ENCODE results near the gene RPL7A.

RPL7A gene

DNA sequence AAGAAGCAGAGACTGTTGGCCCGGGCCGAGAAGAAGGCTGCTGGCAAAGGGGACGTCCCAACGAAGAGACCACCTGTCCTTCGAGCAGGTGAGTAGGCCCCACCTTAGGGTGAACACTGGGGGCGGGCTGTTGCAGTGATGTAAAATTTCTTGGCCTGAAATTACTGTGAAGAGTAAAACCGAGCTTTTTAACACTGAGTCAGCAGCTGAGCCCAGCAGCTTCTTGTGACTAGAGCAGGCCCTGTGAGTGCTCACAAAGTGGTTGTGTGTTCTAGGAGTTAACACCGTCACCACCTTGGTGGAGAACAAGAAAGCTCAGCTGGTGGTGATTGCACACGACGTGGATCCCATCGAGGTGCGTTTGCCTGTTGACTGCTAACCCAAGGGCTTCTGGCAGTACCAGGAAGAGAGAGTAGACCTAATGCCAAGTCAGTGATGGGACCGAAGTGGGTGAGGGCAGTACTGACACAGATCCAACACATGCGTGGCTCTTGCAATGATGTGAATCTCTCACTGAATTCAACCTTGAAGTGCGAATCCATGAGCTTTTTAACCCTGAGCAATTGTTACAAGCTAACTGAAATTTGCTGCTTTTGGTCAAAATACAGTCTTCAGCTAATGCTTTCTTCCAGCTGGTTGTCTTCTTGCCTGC lies 2.1 kb downstream of the RPL7A start:
- DNase-seq: no peak

DNA sequence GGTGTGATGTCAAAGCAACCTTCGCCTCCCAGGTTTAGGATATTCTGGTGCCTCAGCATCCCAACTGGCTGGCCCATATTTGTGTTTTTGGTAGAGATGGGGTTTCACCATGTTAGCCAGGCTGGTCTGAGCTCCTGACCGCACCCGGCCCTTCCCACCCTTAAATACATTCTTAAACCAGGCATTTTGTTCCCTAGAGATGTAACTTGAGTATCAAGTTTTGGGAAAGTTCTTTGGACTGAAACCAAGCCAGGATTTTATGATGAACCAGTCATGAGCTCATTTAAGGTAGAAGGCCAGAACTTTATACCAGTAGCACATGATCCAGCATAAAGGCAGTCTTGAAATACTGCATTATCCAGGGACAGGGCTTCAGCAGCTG lies 3.5 kb downstream of the RPL7A start:
- DNase-seq: no peak

DNA sequence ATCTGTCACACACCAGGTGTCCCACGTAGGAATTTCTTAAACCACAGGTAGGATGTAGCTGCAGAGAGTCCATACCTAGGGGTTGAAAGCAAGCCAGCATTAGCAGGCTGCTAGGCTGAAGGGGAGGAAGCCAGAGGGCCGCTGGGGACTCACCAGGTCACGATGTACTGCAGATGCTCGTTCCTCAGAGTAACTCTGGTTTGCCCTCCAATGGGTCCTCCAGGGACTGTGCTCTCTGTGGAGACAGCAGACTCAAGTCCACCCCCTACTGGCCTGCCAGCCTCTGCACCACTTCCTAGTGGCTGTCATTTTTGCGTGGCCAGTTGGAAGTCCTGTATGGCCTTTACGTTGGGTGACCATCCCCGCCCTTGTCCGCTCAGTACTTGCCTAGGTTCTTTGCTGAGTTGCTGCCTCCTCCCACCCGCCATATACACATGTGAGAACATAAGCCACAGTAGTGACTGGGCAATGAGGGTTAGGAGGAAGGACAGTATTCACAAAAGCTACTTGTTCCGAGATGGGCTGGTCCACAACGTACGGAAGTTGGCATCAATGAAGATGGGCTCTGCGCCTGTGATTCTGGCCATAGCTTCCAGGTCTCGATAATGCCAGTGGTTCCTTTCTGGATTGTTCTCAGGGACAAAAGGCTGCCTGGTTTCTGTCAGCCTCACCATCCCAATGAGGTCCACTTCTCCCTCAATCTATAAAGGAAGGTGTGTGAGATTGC lies 4.1 kb downstream of the RPL7A start:
- DNase-seq: peak; percentile 38

DNA sequence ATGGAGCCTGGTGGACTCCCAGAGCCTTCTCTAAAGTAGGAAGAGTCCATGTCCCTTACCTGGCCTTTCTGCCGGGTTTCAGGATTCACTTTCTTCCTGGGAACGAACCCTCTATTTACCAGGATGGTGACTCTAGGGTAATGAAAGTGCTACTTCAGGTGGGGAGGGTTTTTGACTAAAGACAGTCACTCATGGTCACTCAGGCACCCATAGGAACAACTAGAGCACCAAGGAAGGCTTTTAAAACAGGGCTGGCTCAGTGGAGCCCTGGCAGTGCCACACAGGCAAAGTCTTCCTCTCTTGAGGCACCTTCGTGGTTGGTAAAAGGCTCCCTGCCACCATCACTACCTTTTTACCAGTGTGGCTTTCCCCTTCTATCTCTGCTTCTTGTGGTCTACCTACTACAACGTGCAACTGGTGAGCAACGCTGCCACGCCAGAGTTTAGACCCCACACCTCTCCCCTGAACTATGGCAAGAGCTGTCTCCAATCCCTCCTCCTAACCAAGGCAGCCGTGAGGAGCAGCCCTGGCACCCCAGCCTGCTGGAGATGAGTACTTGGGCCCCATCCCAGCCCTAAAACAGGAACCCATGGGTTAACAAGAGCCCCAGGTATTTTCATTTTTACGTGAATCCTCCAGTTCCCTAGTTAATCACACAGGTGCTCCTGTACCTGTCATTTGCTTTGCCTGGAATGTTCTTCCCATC lies 4.8 kb downstream of the RPL7A start:
- DNase-seq: no peak

DNA sequence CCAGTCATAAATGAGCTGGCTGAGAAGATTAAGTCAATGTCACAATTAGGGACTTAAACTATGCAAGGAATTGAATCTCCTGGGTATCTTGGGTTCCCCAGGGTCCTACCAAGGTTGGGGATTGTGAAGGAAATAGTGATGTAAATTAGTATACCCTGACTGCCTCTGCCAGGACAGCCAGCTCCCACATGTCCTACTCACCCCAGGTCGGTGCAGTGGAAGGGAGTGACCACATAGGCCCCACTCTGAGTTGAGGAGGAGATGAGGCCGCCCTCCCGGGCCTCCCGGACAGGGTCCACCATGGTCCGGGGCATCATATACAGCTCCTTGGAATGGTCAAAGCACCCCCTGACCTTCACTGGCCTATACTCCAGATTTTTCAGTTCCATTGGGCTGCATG lies 5.5 kb downstream of the RPL7A start:
- no peak for DNase-seq

DNA sequence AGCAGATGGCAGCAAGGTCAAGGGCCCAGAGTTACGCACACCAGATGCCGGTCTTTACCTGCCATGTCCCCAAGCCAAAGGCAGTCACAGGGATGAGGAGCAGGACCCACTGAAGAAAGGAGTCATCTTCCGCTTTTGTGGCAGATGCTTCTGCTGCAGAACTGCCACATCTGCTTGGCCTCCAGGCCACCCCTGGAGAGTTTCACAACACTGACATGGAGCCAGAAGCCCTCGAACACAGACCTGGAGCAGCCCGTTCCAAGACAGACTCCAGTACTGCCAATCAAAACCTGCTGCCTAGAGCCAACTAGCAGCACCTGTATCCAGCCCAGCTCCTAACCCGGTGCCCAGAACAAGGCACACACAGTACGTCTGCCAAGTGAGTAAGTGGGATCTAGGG lies 6.7 kb downstream of the RPL7A start:
- no peak for DNase-seq

DNA sequence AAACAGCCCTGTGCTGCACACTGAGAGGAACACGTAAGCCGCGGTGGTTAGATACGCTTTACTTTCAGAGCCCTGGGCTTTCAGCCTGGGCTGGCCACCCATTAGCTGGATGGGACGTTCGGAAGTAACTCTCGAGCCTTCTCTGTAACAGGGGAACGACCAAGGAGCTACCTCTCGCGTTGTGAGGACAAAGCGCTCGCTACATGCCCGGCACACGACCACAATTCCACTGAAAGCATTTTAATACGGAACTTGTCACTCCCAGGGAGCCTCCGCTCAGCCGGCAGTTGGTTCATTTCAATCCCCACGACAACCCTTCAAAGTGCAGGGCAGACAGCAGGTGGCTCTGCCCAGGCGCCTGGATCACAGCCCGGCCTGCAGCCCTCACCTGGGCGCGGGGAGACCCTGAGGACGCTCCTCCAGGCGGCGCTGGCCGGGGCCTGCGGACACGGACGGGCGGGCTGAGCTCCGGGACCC lies 7.9 kb downstream of the RPL7A start:
- DNase-seq: no peak

DNA sequence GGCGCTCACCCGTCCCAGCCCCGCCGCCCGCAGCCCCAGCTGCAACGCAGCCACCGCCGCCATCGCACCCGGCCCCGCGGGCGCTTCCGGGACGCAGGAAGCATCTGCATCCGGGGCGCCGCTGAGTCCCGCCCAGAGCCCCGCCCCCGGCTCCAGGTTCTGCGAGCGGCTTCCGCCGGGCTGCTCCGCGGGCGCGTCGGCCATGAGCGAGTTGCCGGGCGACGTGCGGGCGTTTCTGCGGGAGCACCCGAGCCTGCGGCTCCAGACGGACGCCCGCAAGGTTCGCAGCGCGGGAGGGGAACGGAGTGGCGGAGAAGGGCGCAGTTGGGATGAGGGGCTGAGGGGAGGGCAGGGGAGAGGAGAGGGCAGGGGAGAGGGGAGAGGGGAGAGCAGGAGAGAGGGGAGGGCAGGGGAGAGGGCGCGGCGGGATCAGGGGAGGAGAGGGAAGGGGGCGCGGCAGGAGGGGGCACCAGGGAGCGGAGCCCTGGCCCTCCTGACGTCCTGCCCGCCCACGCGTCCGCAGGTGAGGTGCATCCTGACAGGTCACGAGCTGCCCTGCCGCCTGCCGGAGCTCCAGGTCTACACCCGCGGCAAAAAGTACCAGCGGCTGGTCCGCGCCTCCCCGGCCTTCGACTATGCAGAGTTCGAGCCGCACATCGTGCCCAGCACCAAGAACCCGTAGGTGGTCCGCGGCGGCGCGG lies 8.5 kb downstream of the RPL7A start, which contains the start of the genes SURF1 and SURF2:
SURF1 (minus strand) TSS at position 97 of the 701 bp plus-strand sequence; CDS start at position 63, 34 bp downstream.
SURF2 (plus strand) TSS at position 160 of the 701 bp plus-strand sequence; CDS start at position 203, 43 bp downstream.
- DNase-seq: peak; percentile 76

DNA sequence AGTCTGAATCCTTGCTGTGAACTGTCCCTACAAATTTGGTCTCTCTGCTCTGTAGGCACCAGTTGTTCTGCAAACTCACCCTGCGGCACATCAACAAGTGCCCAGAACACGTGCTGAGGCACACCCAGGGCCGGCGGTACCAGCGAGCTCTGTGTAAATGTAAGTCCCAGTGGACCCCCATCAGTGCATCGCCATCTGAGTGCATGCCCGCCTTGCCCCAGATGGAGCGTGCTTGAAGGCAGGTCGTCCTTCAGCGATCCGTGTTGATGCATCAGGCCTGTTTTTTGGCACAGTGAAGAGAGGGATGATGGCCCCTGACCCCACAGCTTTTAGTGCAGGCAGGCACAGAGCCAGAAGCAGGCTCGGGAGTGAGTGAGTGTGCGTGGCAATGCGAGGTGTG lies 9.6 kb downstream of the RPL7A start:
- no peak for DNase-seq

DNA sequence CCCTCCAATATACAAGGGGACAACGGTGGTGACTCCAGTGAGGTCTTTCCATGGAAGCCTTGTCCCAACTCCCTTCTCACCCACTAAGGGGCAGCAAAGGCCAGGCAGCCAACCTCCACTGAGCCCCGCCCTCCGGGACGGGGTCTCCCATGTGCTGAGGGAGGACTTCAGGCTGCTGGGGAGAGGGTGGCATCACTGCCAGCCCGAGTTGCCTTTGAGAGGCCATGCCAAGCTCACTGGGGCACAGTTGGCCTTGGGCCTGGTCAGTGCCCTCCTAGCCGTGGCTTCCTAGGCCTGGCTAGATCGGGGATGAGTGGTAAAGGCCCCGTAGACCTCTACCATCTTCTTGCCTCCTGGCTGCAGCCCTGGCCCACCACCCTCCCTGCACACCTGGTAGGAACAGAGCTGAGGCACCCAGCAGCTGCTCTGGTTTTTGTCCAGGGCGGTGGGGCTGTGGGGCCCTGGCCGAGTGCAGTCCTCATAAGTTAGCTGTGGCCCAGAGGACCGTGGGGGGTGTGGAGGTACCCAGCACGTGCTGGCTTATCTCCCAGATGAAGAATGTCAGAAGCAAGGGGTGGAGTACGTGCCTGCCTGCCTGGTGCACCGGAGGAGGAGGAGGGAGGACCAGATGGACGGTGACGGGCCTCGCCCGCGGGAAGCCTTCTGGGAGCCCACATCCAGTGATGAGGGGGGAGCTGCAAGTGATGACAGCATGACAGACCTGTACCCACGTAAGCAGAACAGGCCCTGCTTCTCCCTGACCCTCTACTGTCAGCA lies 11.6 kb downstream of the RPL7A start:
- no peak for DNase-seq

DNA sequence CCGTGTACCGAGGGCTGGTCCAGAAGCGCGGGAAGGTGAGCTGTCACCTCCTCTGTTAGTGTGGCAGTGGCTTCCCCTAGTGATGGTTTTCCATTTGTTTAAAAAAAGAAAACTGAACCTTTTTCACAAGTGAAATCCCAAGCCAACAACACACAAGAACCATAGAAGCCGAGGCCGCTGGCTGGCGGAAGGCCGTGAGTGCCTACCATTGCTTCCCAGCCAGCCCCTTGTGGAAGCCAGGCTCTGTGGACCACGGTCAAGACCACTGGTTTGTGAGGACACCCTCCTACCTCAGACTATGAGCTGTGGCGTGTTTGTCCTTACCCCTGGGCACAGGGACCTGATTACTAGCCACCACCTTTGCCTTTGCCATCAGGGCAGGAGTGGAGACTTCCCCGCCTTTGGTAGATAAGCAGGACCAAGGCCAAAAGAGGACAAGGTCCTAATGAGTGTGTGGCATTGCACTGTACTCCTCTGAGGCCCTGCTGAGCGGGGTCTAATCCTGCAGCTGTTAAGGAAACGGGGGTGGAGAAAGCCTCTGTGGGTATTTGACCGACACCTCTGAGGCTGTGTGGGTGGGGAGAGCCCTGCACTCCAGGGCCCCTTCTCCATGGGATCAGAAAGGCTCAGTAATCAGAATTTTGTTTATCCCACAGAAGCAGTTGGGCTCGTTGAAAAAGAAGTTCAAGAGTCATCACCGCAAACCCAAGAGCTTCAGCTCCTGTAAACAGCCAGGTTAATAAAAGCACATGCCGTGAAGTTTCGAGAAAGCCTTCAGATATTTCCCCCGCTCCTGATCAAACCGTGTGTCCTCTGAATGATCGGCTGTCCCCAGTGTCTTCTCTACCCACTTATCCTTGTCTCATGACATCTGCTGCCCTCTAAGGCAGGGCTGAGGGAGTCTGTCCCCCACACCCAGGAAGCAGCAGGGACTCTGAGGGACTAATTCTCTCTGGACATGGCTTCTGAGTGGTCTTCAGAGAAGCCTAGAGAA lies 12.7 kb downstream of the RPL7A start:
- no peak for DNase-seq

DNA sequence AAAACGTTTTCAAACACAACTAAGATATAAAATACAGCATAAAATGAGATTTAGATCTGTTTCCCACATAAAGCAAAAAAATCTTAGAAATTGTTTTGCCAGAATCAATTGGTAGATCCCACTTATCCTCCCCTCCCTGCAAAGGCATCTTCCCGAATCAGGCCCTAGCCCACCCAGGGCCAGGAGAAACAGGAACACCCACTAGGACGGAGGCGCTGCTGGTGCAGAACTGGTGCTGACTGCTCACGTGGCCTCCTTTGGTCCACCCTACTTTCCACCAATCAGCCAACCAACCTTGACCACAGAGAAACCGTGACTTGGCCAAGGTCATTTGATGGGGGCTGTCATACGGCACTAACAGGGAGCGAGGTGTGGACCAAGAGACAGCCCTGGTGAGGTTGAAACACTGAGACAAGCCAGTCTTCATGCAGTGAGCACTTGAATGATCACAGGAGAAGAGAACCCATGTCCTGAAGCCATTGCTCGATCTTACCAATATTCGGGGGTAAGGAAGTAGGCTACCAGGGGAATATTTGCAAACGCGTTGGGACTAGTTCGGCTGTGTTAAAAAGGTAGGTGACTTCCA lies 13.6 kb downstream of the RPL7A start:
- DNase-seq: no peak

DNA sequence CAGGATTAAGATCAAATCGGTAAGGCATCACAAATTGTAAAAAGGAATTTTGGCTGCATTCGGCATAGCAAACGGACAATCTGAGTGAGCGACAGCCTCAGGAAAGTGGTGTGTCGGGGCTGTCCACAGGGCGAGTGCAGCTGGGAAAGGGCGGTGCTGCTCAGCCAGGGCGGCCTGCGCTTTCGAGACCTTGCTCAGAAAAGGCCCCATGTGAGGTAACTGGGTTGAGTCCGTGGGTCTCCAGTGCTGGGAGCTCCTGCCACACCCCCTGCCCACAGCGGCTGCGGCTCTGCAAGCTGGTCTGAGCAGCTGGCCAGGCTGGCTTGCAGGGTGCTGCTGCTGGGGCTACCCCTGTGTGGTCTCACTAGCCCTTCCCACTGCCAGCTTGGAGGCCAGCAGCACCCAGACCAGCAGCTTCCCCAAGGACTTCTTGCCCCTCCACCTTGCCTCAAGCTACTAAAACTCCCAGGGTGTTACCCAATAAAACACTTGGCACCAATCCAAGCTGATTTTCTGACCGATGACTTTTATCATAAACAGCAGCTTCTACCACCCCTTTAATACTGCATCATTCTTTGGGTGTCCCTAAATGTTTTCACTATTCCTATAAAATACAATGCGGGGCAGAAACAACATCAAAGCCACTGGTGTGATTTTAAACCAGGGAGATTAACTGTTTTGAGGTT lies 14.5 kb downstream of the RPL7A start:
- no peak for DNase-seq

DNA sequence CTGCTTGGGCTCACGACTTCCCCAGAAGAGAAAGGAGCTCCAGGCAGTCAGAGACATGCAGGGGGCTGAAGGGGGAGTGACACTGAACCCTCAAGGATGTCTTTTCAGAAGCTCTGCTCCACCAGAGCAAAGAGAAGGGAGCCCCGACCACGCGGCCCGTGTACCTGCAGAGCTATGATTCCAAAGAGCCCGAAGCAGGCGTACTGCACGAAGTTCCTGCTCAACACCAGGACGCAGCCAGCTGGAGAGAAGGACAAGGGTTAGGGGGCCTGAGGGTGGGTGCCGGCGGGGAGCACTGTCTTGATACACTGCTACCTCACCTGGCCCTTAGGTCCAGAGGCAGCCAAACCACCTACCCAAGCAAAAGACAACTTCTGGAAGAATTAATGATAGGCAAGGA lies 18.4 kb downstream of the RPL7A start:
- no peak for DNase-seq

DNA sequence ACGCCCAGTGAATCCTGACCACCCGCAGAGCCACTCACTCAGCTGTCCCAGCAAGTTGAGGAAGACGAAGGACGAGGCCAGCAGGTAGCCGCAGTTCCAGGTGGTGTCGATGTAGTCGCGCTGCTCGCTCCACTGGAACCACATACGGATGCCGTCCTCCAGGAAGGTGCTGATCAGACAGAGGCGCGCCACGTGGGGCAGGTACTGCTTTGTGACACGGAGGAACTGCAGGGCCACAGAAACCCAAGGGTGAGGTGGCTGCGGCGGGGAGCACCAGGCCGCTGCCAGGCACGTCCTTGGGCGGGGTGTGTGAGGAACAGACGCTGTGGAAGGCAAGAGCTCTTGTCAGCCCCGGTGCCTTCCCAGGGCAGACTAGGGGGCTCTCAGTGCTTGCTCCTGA lies 19.2 kb downstream of the RPL7A start:
- no peak for DNase-seq

DNA sequence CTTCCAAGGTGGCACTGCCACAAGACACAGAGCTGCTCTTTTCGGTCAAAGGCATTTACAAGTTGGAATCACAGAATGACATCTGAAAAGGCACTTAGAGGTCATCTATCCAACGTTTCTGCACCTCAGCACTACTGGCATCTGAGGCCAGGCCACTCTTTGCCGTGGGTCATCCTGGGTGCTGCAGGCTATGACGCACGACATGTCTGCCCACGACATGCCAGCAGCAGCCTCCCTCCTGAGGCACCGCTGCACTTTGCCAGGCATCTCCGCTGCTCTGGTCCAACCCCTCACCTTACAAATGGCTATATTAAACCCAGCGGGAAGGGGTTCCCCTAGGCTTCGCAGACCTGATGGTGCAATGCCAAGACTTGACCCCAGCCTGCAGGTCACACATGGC lies 19.8 kb downstream of the RPL7A start:
- no peak for DNase-seq

DNA sequence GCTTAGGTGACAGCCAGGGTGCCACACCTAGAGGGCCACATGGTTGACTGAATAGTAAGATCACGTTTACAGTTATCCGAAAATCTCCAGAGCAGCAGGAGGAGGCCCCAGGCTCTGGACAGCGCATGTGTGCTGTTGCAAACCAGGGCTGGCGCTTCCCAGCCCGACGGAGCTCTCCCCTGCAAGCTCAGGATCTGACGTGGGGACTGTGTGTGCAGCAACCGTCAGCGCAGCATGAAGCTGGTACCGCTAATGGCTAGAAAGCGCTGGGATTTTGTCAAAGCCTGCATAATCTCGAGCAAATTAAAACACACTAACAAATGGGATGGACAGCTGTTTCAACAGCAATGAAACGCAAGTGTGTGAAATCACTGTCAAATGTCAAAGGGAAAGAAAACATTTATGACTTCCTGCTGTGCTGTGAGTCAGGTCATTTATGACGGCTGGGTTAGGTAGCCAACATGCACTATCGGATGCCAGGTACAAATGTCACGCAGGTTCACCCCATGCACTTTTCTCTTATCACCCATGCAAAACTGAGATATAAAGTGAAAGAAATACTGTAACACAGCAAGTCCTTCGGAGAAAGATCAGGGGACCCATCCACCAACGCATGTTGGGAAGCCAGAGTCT lies 20.3 kb downstream of the RPL7A start:
- DNase-seq: no peak

DNA sequence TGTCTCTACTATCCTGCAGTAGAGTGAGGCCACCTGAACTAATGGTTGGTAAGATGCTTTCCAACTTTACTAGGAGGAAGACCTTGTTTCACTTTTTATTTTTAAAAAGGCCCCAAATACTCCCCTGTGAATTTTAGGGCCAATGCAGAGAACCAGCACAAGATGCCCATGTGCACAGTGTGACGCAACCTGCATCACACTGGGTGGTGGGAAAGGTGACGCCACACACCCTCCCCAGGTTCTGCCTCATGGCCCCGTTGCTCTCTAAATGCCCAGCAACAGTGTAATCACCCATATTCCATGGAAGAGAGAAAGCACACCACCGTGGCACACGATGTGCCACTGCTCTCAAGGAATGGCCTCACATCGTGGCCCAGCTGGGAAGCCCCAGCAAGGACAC lies 21.4 kb downstream of the RPL7A start:
- no peak for DNase-seq

DNA sequence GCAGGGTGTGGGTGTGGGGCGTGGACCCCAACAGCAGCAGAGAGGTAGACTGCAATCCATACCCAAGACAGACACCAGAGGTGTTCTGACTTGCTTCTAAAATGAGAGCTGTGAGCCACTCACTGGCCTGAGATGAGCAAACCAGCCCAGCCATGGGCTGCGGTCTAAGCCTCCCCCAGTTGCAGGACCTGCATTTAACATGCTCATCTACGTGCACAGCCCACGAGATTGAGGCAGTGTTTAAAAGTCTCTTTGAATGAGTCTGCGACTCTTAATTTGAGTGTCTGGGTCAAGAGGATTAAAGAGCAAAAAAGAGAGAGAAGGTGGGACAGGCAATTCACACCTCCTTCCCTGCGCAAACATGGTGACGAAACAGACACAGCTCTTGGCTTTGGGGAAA lies 21.9 kb downstream of the RPL7A start:
- no peak for DNase-seq

DNA sequence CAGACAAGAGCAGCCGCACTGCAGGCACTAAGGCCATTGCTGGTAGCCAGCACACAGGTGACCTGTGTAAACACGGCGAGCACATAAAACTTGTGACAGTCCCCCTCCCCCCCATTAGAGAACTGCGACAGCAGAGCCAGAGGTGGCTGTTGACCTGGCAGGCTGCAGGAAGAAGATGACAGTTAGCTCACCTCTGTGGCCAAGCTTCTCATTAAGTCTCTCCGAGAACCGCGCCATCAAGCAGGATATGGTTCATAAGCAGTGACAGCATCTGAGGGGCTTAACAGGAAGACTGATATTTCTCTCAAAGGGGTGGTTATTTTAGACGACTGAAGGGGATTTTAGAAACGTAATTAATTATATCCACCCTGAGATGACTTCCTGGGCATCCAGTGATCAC lies 22.7 kb downstream of the RPL7A start:
- no peak for DNase-seq

Measured in COR-L47 (cell line).